Measurements from ENCODE around the gene ITGB1.
"Not testable (repeated sequence)": the region's sequence is repeated elsewhere in the genome, so short reads cannot be mapped to it uniquely, and the experiment has no call there.

Gene ITGB1

GRCh38 chr10:32929634-32930033, 28.4 kb downstream of the ITGB1 start:
- DNase-seq: no peak

GRCh38 chr10:32927750-32928149, 30.3 kb downstream of the ITGB1 start:
- no peak for DNase-seq

GRCh38 chr10:32923849-32924248, 34.2 kb downstream of the ITGB1 start:
- DNase-seq: no peak

GRCh38 chr10:32923134-32923533, 34.9 kb downstream of the ITGB1 start:
- no peak for DNase-seq

GRCh38 chr10:32922170-32922569, 35.9 kb downstream of the ITGB1 start:
- DNase-seq: no peak

GRCh38 chr10:32917817-32918216, 40.2 kb downstream of the ITGB1 start:
- not testable (repeated sequence) for DNase-seq

- DNase-seq: no peak
These were observed 46.6 kb downstream of the ITGB1 start for GRCh38 chr10:32911285-32912016.

- DNase-seq: not testable (repeated sequence)
These were observed 48.1 kb downstream of the ITGB1 start for GRCh38 chr10:32909970-32910369.

GRCh38 chr10:32909456-32909855, 48.6 kb downstream of the ITGB1 start:
- DNase-seq: no peak

- DNase-seq: no peak
These were observed 51.4 kb downstream of the ITGB1 start for GRCh38 chr10:32906595-32906994.

GRCh38 chr10:32905466-32905865, 52.6 kb downstream of the ITGB1 start:
- no peak for DNase-seq

GRCh38 chr10:32901815-32902214, 56.2 kb downstream of the ITGB1 start:
- DNase-seq: no peak

GRCh38 chr10:32895200-32895968, 62.6 kb downstream of the ITGB1 start:
- DNase-seq: not testable (repeated sequence)

- no peak for DNase-seq
These were observed 63.9 kb downstream of the ITGB1 start for GRCh38 chr10:32893916-32894664.

- no peak for DNase-seq
These were observed 64.6 kb downstream of the ITGB1 start for GRCh38 chr10:32893434-32893833.

- DNase-seq: no peak
These were observed 66.8 kb downstream of the ITGB1 start for GRCh38 chr10:32891261-32891660.

GRCh38 chr10:32890444-32890843, 67.6 kb downstream of the ITGB1 start:
- DNase-seq: no peak

GRCh38 chr10:32889631-32890212, 68.3 kb downstream of the ITGB1 start:
- no peak for DNase-seq

- no peak for DNase-seq
These were observed 69.7 kb downstream of the ITGB1 start for GRCh38 chr10:32888161-32888927.

- no peak for DNase-seq
These were observed 70.5 kb downstream of the ITGB1 start for GRCh38 chr10:32887481-32887880.

GRCh38 chr10:32882076-32882475, 76.0 kb downstream of the ITGB1 start:
- no peak for DNase-seq

GRCh38 chr10:32878646-32879045, 79.4 kb downstream of the ITGB1 start:
- no peak for DNase-seq
